ENCODE results near the gene REV1. TPM values are rescaled to one million over a fixed set of nuclear protein-coding genes. Genes with fewer than 3 reads are reported as not detected.

REV1 gene
- total and polyA plus RNA-seq, 2 of the 8 experiments (the other 6 are each of a cell fraction or from before 2014, with no cell fraction given): 16.6 to 34.3 TPM

DNA sequence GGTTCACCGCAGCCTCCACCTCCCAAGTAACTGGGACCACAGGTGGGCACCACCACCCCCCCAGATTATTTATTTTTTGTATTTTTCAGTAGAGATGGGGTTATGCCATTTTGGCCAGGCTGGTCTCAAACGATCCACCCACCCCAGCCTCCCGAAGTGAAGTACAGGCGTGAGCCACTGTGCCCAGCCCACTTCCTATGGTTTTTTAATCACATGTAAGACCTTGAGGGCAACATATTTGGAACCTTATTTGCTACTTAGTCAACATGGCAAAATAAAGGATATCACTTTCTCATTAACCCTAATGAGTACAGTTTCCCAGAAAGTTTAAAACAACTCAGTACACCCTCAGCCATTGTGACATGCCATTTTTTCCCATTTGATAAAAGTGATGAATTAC lies 88.0 kb downstream of the REV1 start:
- Histone ChIP-seq H4K91ac (replicated peaks; ENCODE audit: insufficient read length, low read length) (no peak overlapping the region), H3K27me3 (replicated peaks in 1 of 4; ENCODE audit: control insufficient read depth in 3 of 4, extremely low read depth in 1 of 4, insufficient read depth in 3 of 4, low read length in 3 of 4) (no peaks in the 10 kb centered on the region), H3K79me2 (ENCODE audit: control insufficient read depth in 1 of 2, insufficient read depth in 2 of 2, low read length in 2 of 2) (no peaks in the 10 kb centered on the region), H3K18ac (ENCODE audit: extremely low read depth, low read length) (no peak overlapping the region), H3K23ac (ENCODE audit: insufficient read length) (no peak overlapping the region), H4K20me1 (replicated peaks in 1 of 2; ENCODE audit: control insufficient read depth in 1 of 2, insufficient read depth in 2 of 2, low read length in 2 of 2) (peaks cover 0 to 1% of the 10 kb centered on the region in 2 experiments), H2BK15ac (ENCODE audit: low read length) (no peak overlapping the region), H3K9me3 (ENCODE audit: insufficient read depth in 2 of 2, low read depth in 1 of 2, low read length in 1 of 2) (no peaks in the 10 kb centered on the region), H2AK5ac (ENCODE audit: low read depth, low read length) (no peak overlapping the region), H3K36me3 (ENCODE audit: control insufficient read depth in 2 of 4, insufficient read depth in 4 of 4, low read length in 3 of 4) (peaks cover 12 to 91% (median 67%) of the 10 kb centered on the region in 4 experiments), H4K5ac (ENCODE audit: insufficient read length, low read depth, low read length) (no peak overlapping the region), H3K4me1 (replicated peaks in 1 of 4; ENCODE audit: control insufficient read depth in 3 of 4, insufficient read depth in 4 of 4, low read length in 3 of 4) (peaks cover 0 to 4% (median 2%) of the 10 kb centered on the region in 4 experiments; a peak in 4 of 7 replicates), H2BK120ac (replicated peaks; ENCODE audit: low read depth, low read length) (no peak overlapping the region), H3K79me1 (ENCODE audit: low read depth, low read length) (no peaks in the 10 kb centered on the region), H3K14ac (ENCODE audit: insufficient read length) (no peak overlapping the region), H3K4ac (replicated peaks; ENCODE audit: insufficient read length, low read depth, low read length) (no peak overlapping the region), H3K27ac (ENCODE audit: low read depth, low read length) (no peak overlapping the region), H3K4me3 (ENCODE audit: extremely low read depth in 1 of 4, insufficient read depth in 2 of 4, low read depth in 3 of 4, low read length in 4 of 4) (no peak overlapping the region), H2BK12ac (ENCODE audit: low read depth, low read length) (no peak overlapping the region), H2AFZ (ENCODE audit: low read length) (no peak overlapping the region), H4K8ac (ENCODE audit: extremely low read depth, insufficient read depth, low read length) (no peak overlapping the region; the same call in 1 of the 2 replicates), H2BK5ac (ENCODE audit: low read depth, low read length) (no peak overlapping the region), H3K4me2 (ENCODE audit: insufficient read depth in 1 of 2, low read depth in 2 of 2, low read length in 2 of 2) (no peak overlapping the region), H3K9ac (replicated peaks in 1 of 4; ENCODE audit: extremely low read depth in 1 of 4, low read depth in 3 of 4, low read length in 3 of 4) (no peak overlapping the region), H3K23me2 (ENCODE audit: low read depth, low read length) (no peaks in the 10 kb centered on the region), H2BK20ac (ENCODE audit: low read length) (no peak overlapping the region), H3K56ac (replicated peaks; ENCODE audit: insufficient read length, low read depth, low read length) (no peak overlapping the region)
- DNase-seq (ENCODE audit: low read depth in 1 of 2, low spot score in 2 of 2) (no peak), FAIRE-seq (no peak)
- 90% methylated on average over 4 of the region's 4 CpGs; no CpG with 5 or more reads in 1 of the 2 experiments for WGBS, 2 experiments (ENCODE audit: extremely low coverage in 1 of 2, insufficient coverage in 1 of 2, insufficient read length in 1 of 2, insufficient replicate concordance in 2 of 2, low coverage in 1 of 2, low lambda C conversion rate in 2 of 2, missing lambda C conversion rate in 1 of 2)
- ChIA-PET POLR2A (ENCODE audit: partially characterized antibody) (no interaction called here), CTCF (ENCODE audit: partially characterized antibody) (interaction anchor here (2.3 kb wide), 1 partner anchor 9 kb away, joined by 11 read pairs; no protein-coding TSS in a partner anchor)
- TF ChIP-seq GABPA (IDR thresholded peaks at IDR 0.05; ENCODE audit: borderline replicate concordance, insufficient read depth, low read length): no peak
- TF ChIP-seq KDM5A (IDR thresholded peaks at IDR 0.05; ENCODE audit: low read length): no peak
- TF ChIP-seq SRF (IDR thresholded peaks at IDR 0.05; ENCODE audit: low read depth, low read length): no peak
- TF ChIP-seq TEAD4 (IDR thresholded peaks at IDR 0.05; ENCODE audit: low read depth, low read length): no peak
- no peak for TF ChIP-seq CHD1 (IDR thresholded peaks at IDR 0.05; ENCODE audit: low read depth, low read length)
- TF ChIP-seq, protein P1, sequence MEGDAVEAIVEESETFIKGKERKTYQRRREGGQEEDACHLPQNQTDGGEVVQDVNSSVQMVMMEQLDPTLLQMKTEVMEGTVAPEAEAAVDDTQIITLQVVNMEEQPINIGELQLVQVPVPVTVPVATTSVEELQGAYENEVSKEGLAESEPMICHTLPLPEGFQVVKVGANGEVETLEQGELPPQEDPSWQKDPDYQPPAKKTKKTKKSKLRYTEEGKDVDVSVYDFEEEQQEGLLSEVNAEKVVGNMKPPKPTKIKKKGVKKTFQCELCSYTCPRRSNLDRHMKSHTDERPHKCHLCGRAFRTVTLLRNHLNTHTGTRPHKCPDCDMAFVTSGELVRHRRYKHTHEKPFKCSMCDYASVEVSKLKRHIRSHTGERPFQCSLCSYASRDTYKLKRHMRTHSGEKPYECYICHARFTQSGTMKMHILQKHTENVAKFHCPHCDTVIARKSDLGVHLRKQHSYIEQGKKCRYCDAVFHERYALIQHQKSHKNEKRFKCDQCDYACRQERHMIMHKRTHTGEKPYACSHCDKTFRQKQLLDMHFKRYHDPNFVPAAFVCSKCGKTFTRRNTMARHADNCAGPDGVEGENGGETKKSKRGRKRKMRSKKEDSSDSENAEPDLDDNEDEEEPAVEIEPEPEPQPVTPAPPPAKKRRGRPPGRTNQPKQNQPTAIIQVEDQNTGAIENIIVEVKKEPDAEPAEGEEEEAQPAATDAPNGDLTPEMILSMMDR (IDR thresholded peaks at IDR 0.05; ENCODE audit: control extremely low read depth in 1 of 3, insufficient read depth in 1 of 3, low read depth in 1 of 3, low read length in 3 of 3): no peak
- TF ChIP-seq RNF2 (IDR thresholded peaks at IDR 0.05; ENCODE audit: borderline replicate concordance, low read depth, low read length, missing control alignments, poor library complexity, severe bottlenecking): no peak
- no peak for TF ChIP-seq POU5F1 (IDR thresholded peaks at IDR 0.05; ENCODE audit: low read depth, low read length)
- no peak for TF ChIP-seq BRCA1 (IDR thresholded peaks at IDR 0.05; ENCODE audit: low read depth, low read length)
- TF ChIP-seq HDAC6 (IDR thresholded peaks at IDR 0.05; ENCODE audit: low read depth, low read length): no peak
- TF ChIP-seq KDM1A (IDR thresholded peaks at IDR 0.05; ENCODE audit: borderline replicate concordance, low read length): no peak

All from H1 (cell line).